Adrenal gland (tissue), 5 donors: ENCODE data around the gene CDK5RAP2.
"Not testable (repeated sequence)": the region's sequence is repeated elsewhere in the genome, so short reads cannot be mapped to it uniquely, and the experiment has no call there.

Experiments
- CTCF ChIP-seq, 6 experiments: fragments of 450-650 bp in 4 of 6; fragments of 200-600 bp in 2 of 6; sonication (generic) in 1 of 6; IDR thresholded peaks; 1 replicate in 5 of 6; 2 replicates in 1 of 6; pipeline versions ENCODE4 v1.5.1 to v1.8.0; 2016 to 2021; ENCODE audit warnings: antibody characterized with exemption in 6 of 6, mild to moderate bottlenecking in 2 of 6, moderate library complexity in 1 of 6
- POLR2A ChIP-seq, 2 donors: fragments of 450-650 bp; IDR thresholded peaks; one replicate each; pipeline ENCODE4 v1.6.1; 2017; ENCODE audit warnings: antibody characterized with exemption in 2 of 2, mild to moderate bottlenecking in 2 of 2, moderate library complexity in 1 of 2
- donor health status: DM: no; HTN: no; CAD: no.

- not testable (repeated sequence) for TF ChIP-seq CTCF, POLR2A (IDR thresholded peaks at IDR 0.05)
These were observed 118.3 kb downstream of the CDK5RAP2 start for GRCh38 chr9:120461677-120462076.
